AG09319 (cell line): ENCODE data around the gene CHN2.
"Not testable (repeated sequence)": the region's sequence is repeated elsewhere in the genome, so short reads cannot be mapped to it uniquely, and the experiment has no call there.

ENCODE experiments used
- DNase-seq: peaks from one replicate; pipeline ENCODE4 v3.0.0-alpha.2; 2010; ENCODE audit warnings: low read depth; ENCODE audit errors: extremely low read depth
- TF ChIP-seq, protein P1 (sequence below): IDR thresholded peaks from 2 replicates; pipeline ENCODE4 v1.5.1; 2011; ENCODE audit warnings: low read depth, mild to moderate bottlenecking, inconsistent platforms, low read length, moderate library complexity

Gene CHN2

DNA sequence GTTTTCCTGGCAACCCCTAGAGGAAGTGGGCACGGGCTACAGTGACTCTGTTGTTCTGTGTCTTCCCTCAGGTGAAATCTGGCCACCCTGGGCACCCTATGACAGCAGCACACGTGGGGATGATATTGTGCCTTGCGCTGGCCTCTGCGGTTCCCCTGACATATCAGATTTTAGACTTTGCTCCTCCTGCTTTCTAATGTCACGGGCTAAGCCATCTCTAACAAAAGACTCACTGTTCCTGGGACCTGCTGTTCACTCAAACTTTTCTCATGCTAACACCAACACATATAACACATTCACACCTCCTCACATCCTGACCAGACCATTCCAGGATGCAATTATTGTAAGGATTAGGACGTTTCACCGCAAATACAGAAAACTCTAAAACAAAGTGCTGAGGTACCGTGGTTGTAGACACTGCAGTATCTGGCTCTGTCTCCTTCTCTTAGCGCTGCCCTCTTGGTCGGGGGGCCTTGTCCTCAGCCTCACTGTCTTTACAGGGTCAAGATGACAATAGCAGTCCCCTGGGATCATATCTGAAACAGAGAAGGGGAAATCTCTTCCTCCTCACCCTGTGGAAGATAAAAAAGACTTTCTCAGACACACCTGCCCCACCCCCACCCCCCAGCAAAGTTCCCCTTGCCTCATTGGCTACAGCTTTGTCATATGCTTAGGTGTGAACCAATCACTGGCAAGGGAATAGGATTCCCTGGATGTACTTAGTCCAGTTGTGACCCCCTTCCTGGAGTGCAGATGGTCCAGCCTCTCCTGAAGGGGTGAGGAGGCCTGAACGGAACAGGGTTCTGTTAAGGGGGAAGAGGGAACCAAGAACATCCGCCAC lies 14.1 kb downstream of the CHN2 start:
- TF ChIP-seq, protein P1, sequence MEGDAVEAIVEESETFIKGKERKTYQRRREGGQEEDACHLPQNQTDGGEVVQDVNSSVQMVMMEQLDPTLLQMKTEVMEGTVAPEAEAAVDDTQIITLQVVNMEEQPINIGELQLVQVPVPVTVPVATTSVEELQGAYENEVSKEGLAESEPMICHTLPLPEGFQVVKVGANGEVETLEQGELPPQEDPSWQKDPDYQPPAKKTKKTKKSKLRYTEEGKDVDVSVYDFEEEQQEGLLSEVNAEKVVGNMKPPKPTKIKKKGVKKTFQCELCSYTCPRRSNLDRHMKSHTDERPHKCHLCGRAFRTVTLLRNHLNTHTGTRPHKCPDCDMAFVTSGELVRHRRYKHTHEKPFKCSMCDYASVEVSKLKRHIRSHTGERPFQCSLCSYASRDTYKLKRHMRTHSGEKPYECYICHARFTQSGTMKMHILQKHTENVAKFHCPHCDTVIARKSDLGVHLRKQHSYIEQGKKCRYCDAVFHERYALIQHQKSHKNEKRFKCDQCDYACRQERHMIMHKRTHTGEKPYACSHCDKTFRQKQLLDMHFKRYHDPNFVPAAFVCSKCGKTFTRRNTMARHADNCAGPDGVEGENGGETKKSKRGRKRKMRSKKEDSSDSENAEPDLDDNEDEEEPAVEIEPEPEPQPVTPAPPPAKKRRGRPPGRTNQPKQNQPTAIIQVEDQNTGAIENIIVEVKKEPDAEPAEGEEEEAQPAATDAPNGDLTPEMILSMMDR = no peak

DNA sequence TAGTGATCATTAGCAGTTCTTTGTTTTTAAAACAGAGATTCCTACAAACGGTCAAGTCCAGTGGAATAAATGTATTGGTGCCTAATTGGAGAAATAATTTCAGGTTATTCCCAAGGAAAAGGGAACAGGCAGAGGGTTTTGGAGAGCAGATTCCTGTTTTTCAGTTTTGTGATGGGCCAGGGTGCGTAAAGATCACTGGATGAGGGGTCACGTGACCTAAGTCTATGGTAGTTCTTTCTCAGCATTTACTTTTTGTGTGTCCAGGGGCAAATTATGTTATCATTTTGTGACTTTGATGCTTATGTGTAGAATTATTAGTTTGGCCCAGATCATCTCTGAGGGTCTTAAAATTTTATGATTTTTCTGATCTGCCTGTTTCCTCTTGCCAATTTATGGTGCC lies 15.2 kb downstream of the CHN2 start:
- TF ChIP-seq, protein P1 = no peak
- DNase-seq = no peak

More for the DNA sequence above, 14.1 kb downstream of the CHN2 start:
- no peak for DNase-seq

- not testable (repeated sequence) for DNase-seq
Observed at GRCh38 chr7:29212736-29213135, 18.2 kb downstream of the CHN2 start.

- TF ChIP-seq, protein P1 = no peak
- DNase-seq = no peak
Observed at GRCh38 chr7:29214056-29214455, 19.5 kb downstream of the CHN2 start.

DNA sequence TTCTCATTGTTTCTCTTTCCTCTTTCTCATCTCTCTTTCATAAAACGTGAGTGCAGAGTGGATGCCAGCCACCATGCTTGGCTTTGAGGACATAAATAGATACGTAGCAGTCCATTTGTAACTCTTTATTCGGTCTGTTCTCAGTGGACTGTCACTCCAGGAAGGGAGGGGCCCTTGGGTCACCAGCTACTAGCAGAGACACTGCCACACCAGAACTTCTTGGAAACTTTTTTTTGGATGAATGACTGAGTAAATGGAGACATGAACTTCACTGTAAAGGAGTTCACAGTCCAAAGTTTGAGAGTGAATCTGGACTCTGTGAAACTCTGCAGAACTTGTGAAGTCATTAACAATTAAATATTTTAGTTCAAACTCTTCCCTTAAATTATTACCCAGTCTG lies 20.2 kb downstream of the CHN2 start:
- TF ChIP-seq, protein P1 = no peak
- no peak for DNase-seq

GRCh38 chr7:29216128-29216527 lies 21.6 kb downstream of the CHN2 start:
- TF ChIP-seq, protein P1 = no peak
- DNase-seq = no peak

- no peak for DNase-seq
- TF ChIP-seq, protein P1 = no peak
Observed at GRCh38 chr7:29217113-29217512, 22.5 kb downstream of the CHN2 start.

DNA sequence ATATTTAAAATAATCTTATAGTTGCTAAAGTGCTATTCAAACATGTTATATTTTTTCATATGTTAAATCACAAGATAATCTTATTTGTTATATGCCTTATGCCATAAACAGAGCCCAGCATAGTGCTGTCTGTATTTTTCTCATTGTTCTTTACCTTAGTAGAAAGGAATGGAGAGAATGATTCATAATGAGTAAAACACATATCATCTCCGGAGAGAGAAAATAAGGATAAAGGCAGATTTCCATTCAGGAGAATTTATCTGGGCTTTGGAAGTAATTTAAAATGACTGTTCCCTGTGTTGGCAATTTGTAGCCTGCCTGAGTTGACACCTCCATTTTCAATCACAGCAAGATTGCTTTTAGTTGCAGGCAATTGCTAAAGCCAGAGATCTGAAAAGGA lies 30.2 kb downstream of the CHN2 start:
- no peak for DNase-seq
- TF ChIP-seq, protein P1 = no peak
